ENCODE results near the gene CCDC87.

DNA sequence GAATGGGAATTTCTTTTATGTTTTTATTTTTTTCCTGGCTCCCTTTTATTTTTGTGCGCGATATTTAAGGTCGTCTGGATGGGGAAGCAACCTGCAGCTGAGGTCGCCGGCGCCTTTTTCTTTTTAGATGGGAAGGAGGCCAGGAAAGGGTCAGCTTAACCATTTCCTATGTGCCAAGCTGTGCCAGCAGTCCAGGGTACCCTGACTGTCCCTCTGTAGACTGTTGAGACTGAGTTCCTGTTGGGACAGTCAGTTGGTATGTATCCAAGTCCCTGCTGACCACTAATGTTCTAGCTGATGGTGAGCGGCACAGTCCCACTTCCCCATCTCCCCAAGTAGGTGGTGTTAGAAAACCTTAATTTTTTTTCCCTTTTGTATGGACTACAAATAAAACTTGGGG is 34.1 kb upstream of the CCDC87 start:
- no peak for TF ChIP-seq EZH2 (IDR thresholded peaks at IDR 0.05; ENCODE audit: borderline replicate concordance, low read length)
- TF ChIP-seq, protein P1, sequence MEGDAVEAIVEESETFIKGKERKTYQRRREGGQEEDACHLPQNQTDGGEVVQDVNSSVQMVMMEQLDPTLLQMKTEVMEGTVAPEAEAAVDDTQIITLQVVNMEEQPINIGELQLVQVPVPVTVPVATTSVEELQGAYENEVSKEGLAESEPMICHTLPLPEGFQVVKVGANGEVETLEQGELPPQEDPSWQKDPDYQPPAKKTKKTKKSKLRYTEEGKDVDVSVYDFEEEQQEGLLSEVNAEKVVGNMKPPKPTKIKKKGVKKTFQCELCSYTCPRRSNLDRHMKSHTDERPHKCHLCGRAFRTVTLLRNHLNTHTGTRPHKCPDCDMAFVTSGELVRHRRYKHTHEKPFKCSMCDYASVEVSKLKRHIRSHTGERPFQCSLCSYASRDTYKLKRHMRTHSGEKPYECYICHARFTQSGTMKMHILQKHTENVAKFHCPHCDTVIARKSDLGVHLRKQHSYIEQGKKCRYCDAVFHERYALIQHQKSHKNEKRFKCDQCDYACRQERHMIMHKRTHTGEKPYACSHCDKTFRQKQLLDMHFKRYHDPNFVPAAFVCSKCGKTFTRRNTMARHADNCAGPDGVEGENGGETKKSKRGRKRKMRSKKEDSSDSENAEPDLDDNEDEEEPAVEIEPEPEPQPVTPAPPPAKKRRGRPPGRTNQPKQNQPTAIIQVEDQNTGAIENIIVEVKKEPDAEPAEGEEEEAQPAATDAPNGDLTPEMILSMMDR (conservative IDR thresholded peaks at IDR 0.05 in 1 of 2, IDR thresholded peaks at IDR 0.05 in 1 of 2; ENCODE audit: extremely low read depth in 1 of 2, insufficient read depth in 1 of 2, low read depth in 1 of 2, low read length in 2 of 2), result no peak

Data from mammary epithelial cell (primary cell).